A549 (cell line): ENCODE data around the gene FZD10. TPM values are rescaled to one million over a fixed set of nuclear protein-coding genes. Genes with fewer than 3 reads are reported as not detected.

ENCODE experiments used
- ATAC-seq, 2 experiments: fragments of 200-7000 bp in 1 of 2; fragments of >200 bp in 1 of 2; cut with Nextera tagmentation in 1 of 2; cut with Tn5 transposase in 1 of 2; 3 replicates each; pipeline versions ENCODE4 v1.8.0 to v1.9.1; 2018 to 2020; ENCODE audit warnings: mild to moderate bottlenecking in 1 of 2, moderate library complexity in 1 of 2
- CTCF ChIA-PET: fragments of 300-600 bp; sonication (Branson Sonifier 250); formaldehyde crosslinking; extraction: SDS; loops from one replicate; lab custom pipeline; 2021; ENCODE audit warnings: antibody characterized with exemption, inconsistent platforms; lab: Yijun Ruan, JAX
- POLR2A ChIA-PET: fragments of 350-600 bp; formaldehyde crosslinking; extraction: SDS; loops from one replicate; lab custom pipeline; 2021; ENCODE audit warnings: antibody characterized with exemption, inconsistent platforms; lab: Yijun Ruan, JAX
- DNase-seq, 2 experiments: peaks; one replicate each; pipeline versions ENCODE4 v3.0.0 to v3.0.0-alpha.2; 2011 to 2016; ENCODE audit warnings: low read depth in 1 of 2, low spot score in 1 of 2
- FAIRE-seq: peaks from 2 replicates; lab custom pipeline; 2011; peaks lifted over from hg19 to GRCh38; lab: Jason Lieb, UNC
- H3K27ac ChIP-seq, 2 experiments: fragments of >200 bp; sonication (Bioruptor Twin); formaldehyde crosslinking; 3 replicates each; pipeline ENCODE4 v1.5.1; 2016 to 2017
- H3K4me1 ChIP-seq: fragments of >200 bp; sonication (Bioruptor Twin); formaldehyde crosslinking; 3 replicates; pipeline ENCODE4 v1.6.1; 2016
- H3K4me2 ChIP-seq: fragments of >200 bp; sonication (Bioruptor Twin); formaldehyde crosslinking; 3 replicates; pipeline ENCODE4 v1.6.1; 2016
- H3K4me3 ChIP-seq: fragments of >200 bp; sonication (Bioruptor Twin); formaldehyde crosslinking; 3 replicates; pipeline ENCODE4 v1.5.1; 2016
- H3K9me3 ChIP-seq: fragments of >200 bp; sonication (Bioruptor Twin); formaldehyde crosslinking; 3 replicates; pipeline ENCODE4 v1.6.1; 2016
- BHLHE40 ChIP-seq: IDR thresholded peaks from 2 replicates; pipeline ENCODE4 v1.6.1; 2012; ENCODE audit warnings: low read depth, low read length, inconsistent platforms
- CBX2 ChIP-seq: fragments of 200-600 bp; sonication (generic); IDR thresholded peaks from 2 replicates; pipeline ENCODE4 v1.6.1; 2016; ENCODE audit warnings: low read depth, mild to moderate bottlenecking, borderline replicate concordance
- CHD2 ChIP-seq: fragments of 150-350 bp; IDR thresholded peaks from 2 replicates; pipeline ENCODE4 v1.6.1; 2014; ENCODE audit warnings: low read length; ENCODE audit not compliant: partially characterized antibody
- E2F6 ChIP-seq: IDR thresholded peaks from 2 replicates; pipeline ENCODE4 v1.6.1; 2012; ENCODE audit warnings: low read depth, borderline replicate concordance
- ESRRA ChIP-seq: fragments of 150-350 bp; IDR thresholded peaks from 2 replicates; pipeline ENCODE4 v1.6.1; 2014; ENCODE audit warnings: mild to moderate bottlenecking, low read length, borderline replicate concordance
- FOSL2 ChIP-seq, 2 experiments: fragments of 450-650 bp in 1 of 2; fragments of >200 bp in 1 of 2; sonication (Bioruptor Twin) in 1 of 2; formaldehyde crosslinking; IDR thresholded peaks; 2 replicates each; pipeline versions ENCODE4 v1.5.0 to v1.6.1; 2016 to 2020; ENCODE audit warnings: mild to moderate bottlenecking in 1 of 2, moderate library complexity in 1 of 2
- FOXS1 ChIP-seq: fragments of 250-450 bp; sonication (Bioruptor Pico); IDR thresholded peaks from 2 replicates; pipeline ENCODE4 v1.5.0; 2020; ENCODE audit warnings: mild to moderate bottlenecking, moderate library complexity
- GATA3 ChIP-seq: IDR thresholded peaks from 2 replicates; pipeline ENCODE4 v1.6.1; 2012; ENCODE audit warnings: borderline replicate concordance
- HOXB13 ChIP-seq: fragments of 250-450 bp; sonication (Bioruptor Pico); IDR thresholded peaks from 2 replicates; pipeline ENCODE4 v1.5.0; 2020; ENCODE audit warnings: low read depth, mild to moderate bottlenecking, moderate library complexity
- HOXB5 ChIP-seq: fragments of 250-450 bp; sonication (Bioruptor Pico); IDR thresholded peaks from 2 replicates; pipeline ENCODE4 v1.5.0; 2020; ENCODE audit warnings: mild to moderate bottlenecking, moderate library complexity
- JUN ChIP-seq, 2 experiments: fragments of >200 bp; sonication (Bioruptor Twin); formaldehyde crosslinking; IDR thresholded peaks; 2 replicates in 1 of 2; 3 replicates in 1 of 2; pipeline ENCODE4 v1.6.1; 2016 to 2017
- JUNB ChIP-seq: fragments of >200 bp; sonication (Bioruptor Twin); formaldehyde crosslinking; IDR thresholded peaks from 2 replicates; pipeline ENCODE4 v1.6.1; 2016
- KDM1A ChIP-seq: fragments of 200-600 bp; sonication (generic); IDR thresholded peaks from 2 replicates; pipeline ENCODE4 v1.6.1; 2016; ENCODE audit warnings: low read depth, mild to moderate bottlenecking
- KDM5A ChIP-seq: fragments of 200-600 bp; sonication (generic); IDR thresholded peaks from 2 replicates; pipeline ENCODE4 v1.6.1; 2016; ENCODE audit warnings: antibody characterized with exemption, mild to moderate bottlenecking
- MAZ ChIP-seq: fragments of 150-350 bp; IDR thresholded peaks from 2 replicates; pipeline ENCODE4 v1.6.1; 2014; ENCODE audit warnings: antibody characterized with exemption, low read depth, low read length, borderline replicate concordance
- MYC ChIP-seq: IDR thresholded peaks from 2 replicates; pipeline ENCODE4 v1.6.1; 2012; ENCODE audit warnings: mild to moderate bottlenecking, inconsistent platforms, low read length, improper control_type of control experiment, borderline replicate concordance
- NFE2L2 ChIP-seq: fragments of 150-350 bp; conservative IDR thresholded peaks from 2 replicates; pipeline ENCODE4 v1.6.1; 2014; ENCODE audit warnings: low read length
- NPAS2 ChIP-seq: fragments of 250-450 bp; sonication (Bioruptor Pico); IDR thresholded peaks from 2 replicates; pipeline ENCODE4 v1.8.0; 2022; ENCODE audit warnings: mild to moderate bottlenecking, moderate library complexity, borderline replicate concordance
- NR3C1 ChIP-seq: fragments of >200 bp; sonication (Bioruptor Twin); formaldehyde crosslinking; IDR thresholded peaks from 3 replicates; pipeline ENCODE4 v1.6.1; 2017
- POLR2AphosphoS2 ChIP-seq: conservative IDR thresholded peaks from 2 replicates; pipeline ENCODE4 v1.6.1; 2012; ENCODE audit warnings: low read length, improper control_type of control experiment, inconsistent platforms
- RCOR1 ChIP-seq: fragments of 150-350 bp; IDR thresholded peaks from 2 replicates; pipeline ENCODE4 v1.6.1; 2014; ENCODE audit warnings: antibody characterized with exemption, low read length, low read depth
- RNF2 ChIP-seq: fragments of 200-600 bp; sonication (generic); IDR thresholded peaks from 2 replicates; pipeline ENCODE4 v1.6.1; 2016; ENCODE audit warnings: low read depth, mild to moderate bottlenecking, antibody characterized with exemption, moderate library complexity, borderline replicate concordance
- ZNF302 ChIP-seq: fragments of 250-450 bp; sonication (Bioruptor Pico); IDR thresholded peaks from 2 replicates; pipeline ENCODE4 v1.9.0; 2021; ENCODE audit warnings: inconsistent platforms, mild to moderate bottlenecking, moderate library complexity
- WGBS: methylation state at CpG from one replicate; pipeline ENCODE4 v1.1.6; 2017; ENCODE audit errors: missing lambda C conversion rate; 5-methylcytosine and 5-hydroxymethylcytosine counted together
- polyA plus RNA-seq, 4 experiments: library from polyadenylated mRNA; depleted of rRNA in 3 of 4; stranded (reverse); fragments of >200 nt; fragmentation: RNase III in 1 of 4; extraction: RNeasy Plus Mini Kit Qiagen cat#74134 plus additional on column Dnase treatment in 1 of 4; gene quantifications; 2 replicates in 3 of 4; 3 replicates in 1 of 4; pipeline ENCODE4 v1.2.3, GENCODE V29; 2011 to 2017
- TF ChIP-seq, protein P1 (sequence below): IDR thresholded peaks from 2 replicates; pipeline ENCODE4 v1.6.1; 2012
- TF ChIP-seq, protein P2 (sequence below): fragments of 250-450 bp; sonication (Bioruptor Pico); IDR thresholded peaks from 2 replicates; pipeline ENCODE4 v1.5.0; 2021; ENCODE audit warnings: mild to moderate bottlenecking, moderate library complexity, borderline replicate concordance
- TF ChIP-seq, protein P3 (sequence below): IDR thresholded peaks from 2 replicates; pipeline ENCODE4 v1.6.1; 2012

Gene FZD10
- polyA plus RNA-seq, 2 of the 4 experiments (the other 2 are of a cell fraction): not detected

DNA sequence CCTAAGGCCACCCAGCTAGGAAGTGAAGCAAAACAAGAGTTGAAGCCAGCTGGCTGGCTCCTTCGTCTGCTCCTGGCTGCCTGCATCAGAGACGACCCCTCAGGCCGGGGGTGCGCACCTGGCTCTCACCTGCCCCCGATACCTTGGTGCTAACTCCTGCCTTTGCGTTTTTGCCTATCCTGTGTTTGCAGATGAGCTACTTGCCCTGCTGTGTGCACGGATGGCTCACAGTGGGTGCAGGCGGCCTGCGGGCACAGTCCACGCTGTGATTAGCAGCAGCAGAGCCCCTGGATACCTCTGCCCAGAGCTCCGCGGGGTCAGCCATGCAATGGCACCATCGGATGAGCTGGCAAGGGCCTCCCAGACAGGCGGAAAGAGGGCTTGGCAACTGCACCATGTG lies 31.2 kb upstream of the FZD10 start:
- DNase-seq (no peak), FAIRE-seq (no peak), ATAC-seq (no peak)
- CTCF ChIA-PET: no interaction called here
- POLR2A ChIA-PET: no interaction called here
- H3K4me3 ChIP-seq: no peak overlapping the region
- H3K27ac ChIP-seq: no peak overlapping the region
- no peaks in the 10 kb centered on the region for H3K4me1 ChIP-seq
- no peaks in the 10 kb centered on the region; the same call in 2 of the 3 replicates for H3K9me3 ChIP-seq
- 39% methylated on average over 12 of the region's 14 CpGs for WGBS
- no peak for TF ChIP-seq MAZ
- TF ChIP-seq, protein P1, sequence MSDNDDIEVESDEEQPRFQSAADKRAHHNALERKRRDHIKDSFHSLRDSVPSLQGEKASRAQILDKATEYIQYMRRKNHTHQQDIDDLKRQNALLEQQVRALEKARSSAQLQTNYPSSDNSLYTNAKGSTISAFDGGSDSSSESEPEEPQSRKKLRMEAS: no peak
- no peak for TF ChIP-seq RCOR1
- TF ChIP-seq KDM5A: no peak
- no peak for TF ChIP-seq E2F6
- TF ChIP-seq, protein P2, sequence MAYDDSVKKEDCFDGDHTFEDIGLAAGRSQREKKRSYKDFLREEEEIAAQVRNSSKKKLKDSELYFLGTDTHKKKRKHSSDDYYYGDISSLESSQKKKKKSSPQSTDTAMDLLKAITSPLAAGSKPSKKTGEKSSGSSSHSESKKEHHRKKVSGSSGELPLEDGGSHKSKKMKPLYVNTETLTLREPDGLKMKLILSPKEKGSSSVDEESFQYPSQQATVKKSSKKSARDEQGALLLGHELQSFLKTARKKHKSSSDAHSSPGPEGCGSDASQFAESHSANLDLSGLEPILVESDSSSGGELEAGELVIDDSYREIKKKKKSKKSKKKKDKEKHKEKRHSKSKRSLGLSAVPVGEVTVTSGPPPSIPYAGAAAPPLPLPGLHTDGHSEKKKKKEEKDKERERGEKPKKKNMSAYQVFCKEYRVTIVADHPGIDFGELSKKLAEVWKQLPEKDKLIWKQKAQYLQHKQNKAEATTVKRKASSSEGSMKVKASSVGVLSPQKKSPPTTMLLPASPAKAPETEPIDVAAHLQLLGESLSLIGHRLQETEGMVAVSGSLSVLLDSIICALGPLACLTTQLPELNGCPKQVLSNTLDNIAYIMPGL (CRISPR knock-in tag): no peak
- TF ChIP-seq FOXS1 (CRISPR knock-in tag): no peak
- TF ChIP-seq ZNF302 (CRISPR knock-in tag): no peak
- no peak for TF ChIP-seq FOSL2 (IDR thresholded peaks at IDR 0.05)
- TF ChIP-seq FOSL2 (CRISPR knock-in tag; IDR thresholded peaks at IDR 0.05): no peak
- TF ChIP-seq, protein P3, sequence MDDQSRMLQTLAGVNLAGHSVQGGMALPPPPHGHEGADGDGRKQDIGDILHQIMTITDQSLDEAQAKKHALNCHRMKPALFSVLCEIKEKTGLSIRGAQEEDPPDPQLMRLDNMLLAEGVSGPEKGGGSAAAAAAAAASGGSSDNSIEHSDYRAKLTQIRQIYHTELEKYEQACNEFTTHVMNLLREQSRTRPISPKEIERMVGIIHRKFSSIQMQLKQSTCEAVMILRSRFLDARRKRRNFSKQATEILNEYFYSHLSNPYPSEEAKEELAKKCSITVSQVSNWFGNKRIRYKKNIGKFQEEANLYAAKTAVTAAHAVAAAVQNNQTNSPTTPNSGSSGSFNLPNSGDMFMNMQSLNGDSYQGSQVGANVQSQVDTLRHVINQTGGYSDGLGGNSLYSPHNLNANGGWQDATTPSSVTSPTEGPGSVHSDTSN: no peak
- TF ChIP-seq JUNB: no peak
- TF ChIP-seq ESRRA: no peak
- TF ChIP-seq KDM1A: no peak
- no peak for TF ChIP-seq NR3C1
- TF ChIP-seq CHD2: no peak
- no peak overlapping the region for H3K4me2 ChIP-seq

- Histone ChIP-seq H3K4me1 (no peaks in the 10 kb centered on the region), H3K4me2 (no peak overlapping the region), H3K27ac (no peak overlapping the region), H3K4me3 (no peak overlapping the region), H3K9me3 (no peaks in the 10 kb centered on the region; the same call in 2 of the 3 replicates)
- ChIA-PET POLR2A (no interaction called here), CTCF (interaction anchor here (0.6 kb wide), 1 partner anchor 383 kb away, joined by 3 read pairs; no protein-coding TSS in a partner anchor)
- TF ChIP-seq BHLHE40 (no peak), JUN (IDR thresholded peaks at IDR 0.05) (no peak), GATA3 (no peak)
- DNase-seq: no peak
- no peak for FAIRE-seq
- no peak for ATAC-seq
- 29% methylated on average over 7 of the region's 8 CpGs for WGBS
These were observed 30.5 kb upstream of the FZD10 start for GRCh38 chr12:130131801-130132200.

DNA sequence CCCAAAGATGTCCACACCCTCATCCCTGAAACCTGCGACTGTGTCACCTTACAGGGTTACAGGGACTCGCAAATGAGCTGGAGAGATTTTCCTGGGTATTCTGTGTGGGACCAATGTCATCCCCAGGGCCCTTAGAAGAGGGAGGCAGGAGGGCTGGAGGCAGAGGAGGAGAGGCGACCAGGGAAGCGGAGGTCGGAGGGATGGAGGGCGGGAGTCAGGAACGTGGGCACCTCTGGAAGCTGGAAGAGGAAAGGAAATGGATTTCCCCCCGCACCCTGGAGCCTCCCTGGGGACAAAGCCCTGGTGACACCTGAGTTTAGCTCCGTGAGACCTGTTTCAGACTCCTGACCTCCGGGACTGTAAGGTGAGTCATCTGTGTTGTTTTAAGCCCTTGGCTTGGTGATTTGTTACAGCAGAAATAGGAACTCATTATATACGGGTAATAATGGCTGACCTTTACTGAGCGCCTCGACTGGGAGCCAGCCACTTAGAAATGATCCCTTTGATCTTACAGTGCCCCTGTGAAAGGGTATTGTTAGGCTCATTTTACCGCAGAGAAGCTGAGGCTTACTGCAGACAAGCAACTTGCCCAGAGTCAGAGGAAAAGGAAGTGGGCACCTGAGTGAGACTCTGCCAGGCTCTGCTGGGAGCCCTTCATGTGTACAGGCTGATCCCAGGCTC lies 29.3 kb upstream of the FZD10 start:
- ChIA-PET POLR2A (no interaction called here), CTCF (interaction anchor here (1.2 kb wide), 1 partner anchor 27 kb away, joined by 3 read pairs; no protein-coding TSS in a partner anchor)
- Histone ChIP-seq H3K4me1 (no peaks in the 10 kb centered on the region), H3K4me3 (no peak overlapping the region), H3K4me2 (no peak overlapping the region), H3K9me3 (no peaks in the 10 kb centered on the region; the same call in 2 of the 3 replicates), H3K27ac (no peak overlapping the region)
- DNase-seq: no peak
- no peak for ATAC-seq
- no peak for TF ChIP-seq RNF2
- no peak for TF ChIP-seq NPAS2 (CRISPR knock-in tag)
- TF ChIP-seq MYC: no peak
- no peak for TF ChIP-seq CHD2
- no peak for TF ChIP-seq MAZ
- TF ChIP-seq NFE2L2: no peak
- no peak for TF ChIP-seq HOXB13
- TF ChIP-seq RCOR1: no peak
- no peak for TF ChIP-seq POLR2AphosphoS2
- TF ChIP-seq HOXB5 (CRISPR knock-in tag): no peak
- no peak for TF ChIP-seq E2F6
- no peak for TF ChIP-seq CBX2
- no peak for TF ChIP-seq KDM1A
- FAIRE-seq: no peak
- WGBS: 34% methylated on average over 13 of the region's 14 CpGs
